Measurements from ENCODE around the gene THAP5. TPM values are rescaled to one million over a fixed set of nuclear protein-coding genes. Genes with fewer than 3 reads are reported as not detected.

The THAP5 gene
- total and polyA plus RNA-seq, 3 donors from 2014 or later, result 29.7 to 48.1 (median 29.9) TPM

GRCh38 chr7:108613147-108613948, 43.8 kb upstream of the THAP5 start:
- Histone ChIP-seq H3K4me3 (no peak overlapping the region), H3K36me3 (ENCODE audit: low read depth, missing control alignments) (no peaks in the 10 kb centered on the region), H3K4me1 (no peaks in the 10 kb centered on the region), H3K9me3 (no peaks in the 10 kb centered on the region), H3K27me3 (no peaks in the 10 kb centered on the region), H3K27ac (no peak overlapping the region)
- no peak for DNase-seq
- intact Hi-C loops (cut with DNase I; ENCODE audit: low total_unique reads), result no loop called here
- 40 to 44% methylated on average over 5 of the region's 5 CpGs for WGBS, 2 donors
- TF ChIP-seq POLR2A (IDR thresholded peaks at IDR 0.05) (no peak), CTCF (IDR thresholded peaks at IDR 0.05) (peak; percentile 54 to 77 (median 65))

- H3K4me1 ChIP-seq, result no peaks in the 10 kb centered on the region
- WGBS, 2 donors, result 86 to 88% methylated on average over 4 of the region's 4 CpGs
- no peak overlapping the region for H3K27ac ChIP-seq
- H3K27me3 ChIP-seq, result no peaks in the 10 kb centered on the region
- intact Hi-C loops (cut with DNase I; ENCODE audit: low total_unique reads), result no loop called here
- H3K9me3 ChIP-seq, result no peaks in the 10 kb centered on the region
- DNase-seq, result no peak
- TF ChIP-seq CTCF (IDR thresholded peaks at IDR 0.05) (no peak), POLR2A (IDR thresholded peaks at IDR 0.05) (no peak)
- H3K36me3 ChIP-seq (ENCODE audit: low read depth, missing control alignments), result no peaks in the 10 kb centered on the region
- H3K4me3 ChIP-seq, result no peak overlapping the region
These were observed 41.8 kb upstream of the THAP5 start for GRCh38 chr7:108611268-108611667.

- WGBS, 2 donors, result 77 to 79% methylated on average over 2 of the region's 2 CpGs
- Histone ChIP-seq H3K4me3 (no peak overlapping the region), H3K4me1 (no peaks in the 10 kb centered on the region), H3K27me3 (no peaks in the 10 kb centered on the region), H3K9me3 (no peaks in the 10 kb centered on the region), H3K27ac (no peak overlapping the region), H3K36me3 (ENCODE audit: low read depth, missing control alignments) (no peaks in the 10 kb centered on the region)
- TF ChIP-seq POLR2A (IDR thresholded peaks at IDR 0.05) (no peak), CTCF (IDR thresholded peaks at IDR 0.05) (no peak)
- intact Hi-C loops (cut with DNase I; ENCODE audit: low total_unique reads), result no loop called here
- no peak for DNase-seq
These were observed 40.1 kb upstream of the THAP5 start for GRCh38 chr7:108609643-108610042.

GRCh38 chr7:108605559-108606201, 36.2 kb upstream of the THAP5 start:
- H3K9me3 ChIP-seq, result no peaks in the 10 kb centered on the region
- DNase-seq, result no peak
- TF ChIP-seq POLR2A (IDR thresholded peaks at IDR 0.05), result no peak
- TF ChIP-seq CTCF (IDR thresholded peaks at IDR 0.05), result no peak
- intact Hi-C loops (cut with DNase I; ENCODE audit: low total_unique reads), result no loop called here
- H3K27ac ChIP-seq, result no peak overlapping the region
- WGBS, 2 donors, result 85 to 88% methylated on average over 7 of the region's 7 CpGs
- H3K36me3 ChIP-seq (ENCODE audit: low read depth, missing control alignments), result no peaks in the 10 kb centered on the region
- no peaks in the 10 kb centered on the region for H3K27me3 ChIP-seq
- no peaks in the 10 kb centered on the region for H3K4me1 ChIP-seq
- H3K4me3 ChIP-seq, result no peak overlapping the region
